ENCODE results near the gene RELN. TPM values are rescaled to one million over a fixed set of nuclear protein-coding genes. Genes with fewer than 3 reads are reported as not detected.

Gene RELN
- total RNA-seq, 1 experiment from 2014 or later = 0.02 TPM

- no peaks in the 10 kb centered on the region for H3K27me3 ChIP-seq (ENCODE audit: insufficient read depth, low read length)
- no CpG with 5 or more reads among the region's 8 CpGs for WGBS (ENCODE audit: extremely low coverage, insufficient read length, low lambda C conversion rate)
- H3K9me3 ChIP-seq (ENCODE audit: control insufficient read depth, low read depth, low read length) = no peaks in the 10 kb centered on the region
Observed at GRCh38 chr7:103727982-103728610, 261.4 kb downstream of the RELN start.

More at GRCh38 chr7:103727982-103728610, 261.4 kb downstream of the RELN start:
- Histone ChIP-seq H3K14ac (ENCODE audit: insufficient read depth, low read length) (no peak overlapping the region), H3K4me2 (ENCODE audit: insufficient read depth, insufficient read length, low read length) (no peak overlapping the region), H3K79me1 (ENCODE audit: insufficient read depth, low read depth, low read length, poor library complexity, severe bottlenecking) (no peaks in the 10 kb centered on the region), H3K56ac (ENCODE audit: insufficient read length, low read depth, low read length) (no peak overlapping the region), H3K9ac (ENCODE audit: extremely low read depth, insufficient read length, low read length) (no peak overlapping the region), H3K79me2 (ENCODE audit: insufficient read depth, low read length) (no peaks in the 10 kb centered on the region), H3K23ac (ENCODE audit: insufficient read length, low read depth, low read length) (no peak overlapping the region), H3K18ac (ENCODE audit: insufficient read length, low read depth, low read length) (no peak overlapping the region), H2BK15ac (ENCODE audit: low read depth, low read length) (no peak overlapping the region), H4K91ac (ENCODE audit: insufficient read length, low read depth, low read length) (no peak overlapping the region), H2BK12ac (ENCODE audit: insufficient read length, low read depth, low read length) (no peak overlapping the region), H2AFZ (ENCODE audit: low read length) (no peak overlapping the region), H4K5ac (ENCODE audit: insufficient read length, low read depth, low read length) (no peak overlapping the region), H4K20me1 (ENCODE audit: control insufficient read depth, insufficient read depth, insufficient read length) (no peaks in the 10 kb centered on the region), H2BK20ac (ENCODE audit: low read depth, low read length, poor library complexity, severe bottlenecking) (no peak overlapping the region), H2AK5ac (ENCODE audit: insufficient read length, low read length) (no peak overlapping the region), H2BK5ac (ENCODE audit: insufficient read length, low read length) (no peak overlapping the region), H3K4ac (ENCODE audit: low read depth, low read length) (no peak overlapping the region), H3K23me2 (ENCODE audit: insufficient read length, low read depth, low read length, poor library complexity, severe bottlenecking) (no peaks in the 10 kb centered on the region), H3K4me1 (ENCODE audit: insufficient read depth, low read length) (no peaks in the 10 kb centered on the region), H2BK120ac (ENCODE audit: low read depth, low read length, poor library complexity, severe bottlenecking) (no peak overlapping the region), H3T11ph (ENCODE audit: low read length) (no peak overlapping the region), H4K8ac (replicated peaks; ENCODE audit: insufficient read length, low read depth, low read length) (no peak overlapping the region), H3K27ac (ENCODE audit: insufficient read length, low read depth, low read length) (no peak overlapping the region)
- Mint-ChIP-seq H3K4me3 (no peak overlapping the region), H3K4me1 (no peaks in the 10 kb centered on the region), H3K27me3 (ENCODE audit: low read depth) (peaks cover 4% of the 10 kb centered on the region), H3K36me3 (ENCODE audit: insufficient read depth in 1 of 3, low read depth in 3 of 3) (no peaks in the 10 kb centered on the region), H3K9me3 (peaks cover 0 to 3% of the 10 kb centered on the region in 2 experiments; a peak in 1 of 5 replicates), H3K27ac (no peak overlapping the region)
- DNase-seq = no peak
- TF ChIP-seq, protein P1, sequence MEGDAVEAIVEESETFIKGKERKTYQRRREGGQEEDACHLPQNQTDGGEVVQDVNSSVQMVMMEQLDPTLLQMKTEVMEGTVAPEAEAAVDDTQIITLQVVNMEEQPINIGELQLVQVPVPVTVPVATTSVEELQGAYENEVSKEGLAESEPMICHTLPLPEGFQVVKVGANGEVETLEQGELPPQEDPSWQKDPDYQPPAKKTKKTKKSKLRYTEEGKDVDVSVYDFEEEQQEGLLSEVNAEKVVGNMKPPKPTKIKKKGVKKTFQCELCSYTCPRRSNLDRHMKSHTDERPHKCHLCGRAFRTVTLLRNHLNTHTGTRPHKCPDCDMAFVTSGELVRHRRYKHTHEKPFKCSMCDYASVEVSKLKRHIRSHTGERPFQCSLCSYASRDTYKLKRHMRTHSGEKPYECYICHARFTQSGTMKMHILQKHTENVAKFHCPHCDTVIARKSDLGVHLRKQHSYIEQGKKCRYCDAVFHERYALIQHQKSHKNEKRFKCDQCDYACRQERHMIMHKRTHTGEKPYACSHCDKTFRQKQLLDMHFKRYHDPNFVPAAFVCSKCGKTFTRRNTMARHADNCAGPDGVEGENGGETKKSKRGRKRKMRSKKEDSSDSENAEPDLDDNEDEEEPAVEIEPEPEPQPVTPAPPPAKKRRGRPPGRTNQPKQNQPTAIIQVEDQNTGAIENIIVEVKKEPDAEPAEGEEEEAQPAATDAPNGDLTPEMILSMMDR (conservative IDR thresholded peaks at IDR 0.05) = no peak

Data from H9 (cell line).